CD4-positive, alpha-beta T cell treated with Interferon alpha-2 for 1 hour (primary cell): ENCODE results near the gene IL36G.

ENCODE experiments used
- DNase-seq, 2 donors: peaks; one replicate each; pipeline ENCODE4 v3.0.0-alpha.2; 2020 to 2022

Gene IL36G

GRCh38 chr2:113025737-113026136 is 47.9 kb downstream of the IL36G start:
- DNase-seq, result no peak

- DNase-seq, result no peak
Observed at GRCh38 chr2:113027691-113028090, 49.9 kb downstream of the IL36G start.

DNA sequence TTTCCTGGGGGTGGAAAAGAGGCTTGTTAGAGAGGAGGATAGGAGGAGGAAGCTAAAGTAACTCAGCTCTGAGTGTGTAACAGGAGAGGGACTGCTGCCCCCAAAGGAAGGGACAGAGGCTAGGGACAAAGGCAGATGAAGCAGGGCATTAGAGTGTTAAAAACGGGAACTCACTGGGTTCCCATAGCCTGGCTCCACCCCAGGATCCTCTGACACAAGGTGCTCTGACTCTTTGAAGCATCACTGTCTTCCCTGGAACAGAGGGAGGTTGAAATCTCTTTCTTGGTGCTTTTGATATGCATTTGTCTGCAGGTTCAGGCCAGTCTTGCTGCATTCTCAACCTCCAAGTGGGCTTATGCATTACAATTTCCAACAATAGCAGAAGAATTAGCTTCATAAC is 50.3 kb downstream of the IL36G start:
- DNase-seq, result no peak

- no peak for DNase-seq
Observed at GRCh38 chr2:113032737-113033136, 54.9 kb downstream of the IL36G start.

- DNase-seq, result no peak
Observed at GRCh38 chr2:113034016-113034415, 56.2 kb downstream of the IL36G start.
